Measurements from ENCODE around the gene ZNF385B. TPM values are rescaled to one million over a fixed set of nuclear protein-coding genes. Genes with fewer than 3 reads are reported as not detected.

ZNF385B gene
- total RNA-seq, 4 donors from 2014 or later: 9.7 to 24.9 (median 11.4) TPM

DNA sequence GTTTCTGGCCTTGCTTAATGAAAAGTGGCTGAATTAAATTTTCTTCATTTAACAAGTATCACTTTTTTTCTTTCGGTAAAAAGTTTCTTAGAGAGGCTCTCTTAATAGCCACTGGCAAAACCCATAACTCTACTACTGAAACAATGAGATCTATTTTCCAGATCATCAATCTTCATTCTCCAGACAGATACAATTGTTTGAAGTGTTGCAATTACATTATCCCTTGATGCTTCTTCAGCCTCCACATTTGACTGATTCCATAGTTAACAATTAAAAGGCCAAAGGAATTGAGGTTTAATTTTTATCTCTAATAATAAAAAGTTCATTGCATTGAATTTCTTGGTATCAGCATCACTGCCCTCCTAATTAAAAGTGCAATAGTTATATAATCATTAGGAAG is 176.3 kb downstream of the ZNF385B start:
- no peaks in the 10 kb centered on the region for H3K27me3 ChIP-seq
- ATAC-seq: no peak
- in situ Hi-C loops (cut with MboI; ENCODE audit: low sequenced_read_pairs in 4 of 4) (no loop called here), intact Hi-C loops (cut with DNase I; ENCODE audit: low total_unique reads) (no loop called here)
- no peak for DNase-seq
- TF ChIP-seq, protein P1, sequence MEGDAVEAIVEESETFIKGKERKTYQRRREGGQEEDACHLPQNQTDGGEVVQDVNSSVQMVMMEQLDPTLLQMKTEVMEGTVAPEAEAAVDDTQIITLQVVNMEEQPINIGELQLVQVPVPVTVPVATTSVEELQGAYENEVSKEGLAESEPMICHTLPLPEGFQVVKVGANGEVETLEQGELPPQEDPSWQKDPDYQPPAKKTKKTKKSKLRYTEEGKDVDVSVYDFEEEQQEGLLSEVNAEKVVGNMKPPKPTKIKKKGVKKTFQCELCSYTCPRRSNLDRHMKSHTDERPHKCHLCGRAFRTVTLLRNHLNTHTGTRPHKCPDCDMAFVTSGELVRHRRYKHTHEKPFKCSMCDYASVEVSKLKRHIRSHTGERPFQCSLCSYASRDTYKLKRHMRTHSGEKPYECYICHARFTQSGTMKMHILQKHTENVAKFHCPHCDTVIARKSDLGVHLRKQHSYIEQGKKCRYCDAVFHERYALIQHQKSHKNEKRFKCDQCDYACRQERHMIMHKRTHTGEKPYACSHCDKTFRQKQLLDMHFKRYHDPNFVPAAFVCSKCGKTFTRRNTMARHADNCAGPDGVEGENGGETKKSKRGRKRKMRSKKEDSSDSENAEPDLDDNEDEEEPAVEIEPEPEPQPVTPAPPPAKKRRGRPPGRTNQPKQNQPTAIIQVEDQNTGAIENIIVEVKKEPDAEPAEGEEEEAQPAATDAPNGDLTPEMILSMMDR (IDR thresholded peaks at IDR 0.05 in 4 of 5, conservative IDR thresholded peaks at IDR 0.05 in 1 of 5): no peak
- no peak for TF ChIP-seq POLR2A (IDR thresholded peaks at IDR 0.05)
- no peak overlapping the region for H3K27ac ChIP-seq
- no peak overlapping the region for H3K4me3 ChIP-seq
- no peaks in the 10 kb centered on the region for H3K36me3 ChIP-seq
- no peaks in the 10 kb centered on the region for H3K9me3 ChIP-seq
- no peaks in the 10 kb centered on the region for H3K4me1 ChIP-seq

DNA sequence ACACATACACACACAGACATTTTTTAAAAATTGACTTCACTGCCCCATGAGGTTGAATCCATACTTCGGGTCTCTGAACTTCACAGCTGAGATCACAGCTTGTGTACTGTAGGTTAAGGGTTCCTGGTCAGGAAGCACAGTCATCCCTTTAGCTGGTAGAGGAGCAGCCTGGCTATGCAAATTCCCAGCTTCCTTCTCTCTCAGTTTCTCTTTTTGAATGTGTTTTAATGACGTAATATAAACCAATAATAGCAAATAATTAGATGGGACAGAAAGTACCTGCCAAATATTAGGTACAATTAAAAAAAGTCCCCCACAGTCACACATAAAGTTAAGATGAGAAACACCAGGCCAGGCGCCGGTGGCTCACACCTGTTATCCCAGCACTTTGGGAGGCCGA is 178.7 kb downstream of the ZNF385B start:
- Histone ChIP-seq H3K4me1 (peaks cover 0 to 5% of the 10 kb centered on the region in 2 donors), H3K4me3 (no peak overlapping the region), H3K9me3 (no peaks in the 10 kb centered on the region), H3K36me3 (no peaks in the 10 kb centered on the region), H3K27ac (no peak overlapping the region), H3K27me3 (no peaks in the 10 kb centered on the region)
- TF ChIP-seq POLR2A (IDR thresholded peaks at IDR 0.05): no peak
- TF ChIP-seq, protein P1 (IDR thresholded peaks at IDR 0.05 in 4 of 5, conservative IDR thresholded peaks at IDR 0.05 in 1 of 5): no peak
- in situ Hi-C loops (cut with MboI; ENCODE audit: low sequenced_read_pairs in 4 of 4): no loop called here
- no peak for DNase-seq
- ATAC-seq: no peak
- intact Hi-C loops (cut with DNase I; ENCODE audit: low total_unique reads): no loop called here

DNA sequence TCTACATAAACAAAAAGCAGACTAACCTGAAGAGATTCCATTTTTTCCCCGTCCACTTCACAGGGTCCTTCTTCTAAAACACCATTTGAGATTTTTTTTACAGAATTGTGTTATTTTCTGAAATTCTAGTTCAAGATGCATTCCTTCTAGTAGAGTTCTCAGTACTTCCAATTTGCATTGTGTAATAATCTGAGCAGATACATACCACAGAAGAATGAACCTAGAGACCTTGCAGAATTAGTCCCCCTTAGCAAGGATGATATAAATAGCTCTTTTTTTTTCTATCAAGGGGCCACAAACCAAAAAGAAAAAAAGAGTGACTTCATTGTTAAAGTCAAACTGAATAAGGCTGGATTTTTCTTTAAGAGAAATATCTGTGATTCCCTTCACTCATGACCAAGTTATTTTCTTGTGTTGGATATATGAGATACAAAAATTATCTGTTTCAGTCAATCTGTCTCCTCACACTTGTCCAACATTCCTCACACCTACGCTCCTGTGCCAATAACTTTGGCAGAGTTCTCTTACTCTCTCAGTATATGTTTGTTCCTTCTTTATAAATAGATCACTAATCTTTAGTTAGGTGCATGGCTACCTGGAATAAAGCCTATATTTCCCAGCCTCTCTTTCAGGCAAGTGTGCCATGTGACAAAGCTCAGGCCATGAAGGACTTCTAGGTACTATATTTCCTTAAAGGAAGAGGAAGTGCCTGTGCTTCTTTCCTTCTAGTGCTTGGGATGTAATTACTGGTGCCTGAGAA is 183.5 kb downstream of the ZNF385B start:
- H3K9me3 ChIP-seq: no peaks in the 10 kb centered on the region
- in situ Hi-C loops (cut with MboI; ENCODE audit: low sequenced_read_pairs in 4 of 4) (no loop called here), intact Hi-C loops (cut with DNase I; ENCODE audit: low total_unique reads) (loop anchor here (2.0 kb wide), 1 partner anchor 41 kb away; no protein-coding TSS in a partner anchor)
- H3K36me3 ChIP-seq: no peaks in the 10 kb centered on the region
- no peak for TF ChIP-seq POLR2A (IDR thresholded peaks at IDR 0.05)
- TF ChIP-seq, protein P1 (IDR thresholded peaks at IDR 0.05 in 4 of 5, conservative IDR thresholded peaks at IDR 0.05 in 1 of 5): no peak
- no peaks in the 10 kb centered on the region for H3K27me3 ChIP-seq
- no peak for DNase-seq
- ATAC-seq: peak in 1 of 2 donors; percentile 25
- peak overlapping the region; percentile 64 to 77 (median 68) for H3K27ac ChIP-seq
- H3K4me3 ChIP-seq: no peak overlapping the region
- H3K4me1 ChIP-seq: peaks cover 11 to 21% of the 10 kb centered on the region in 2 donors

DNA sequence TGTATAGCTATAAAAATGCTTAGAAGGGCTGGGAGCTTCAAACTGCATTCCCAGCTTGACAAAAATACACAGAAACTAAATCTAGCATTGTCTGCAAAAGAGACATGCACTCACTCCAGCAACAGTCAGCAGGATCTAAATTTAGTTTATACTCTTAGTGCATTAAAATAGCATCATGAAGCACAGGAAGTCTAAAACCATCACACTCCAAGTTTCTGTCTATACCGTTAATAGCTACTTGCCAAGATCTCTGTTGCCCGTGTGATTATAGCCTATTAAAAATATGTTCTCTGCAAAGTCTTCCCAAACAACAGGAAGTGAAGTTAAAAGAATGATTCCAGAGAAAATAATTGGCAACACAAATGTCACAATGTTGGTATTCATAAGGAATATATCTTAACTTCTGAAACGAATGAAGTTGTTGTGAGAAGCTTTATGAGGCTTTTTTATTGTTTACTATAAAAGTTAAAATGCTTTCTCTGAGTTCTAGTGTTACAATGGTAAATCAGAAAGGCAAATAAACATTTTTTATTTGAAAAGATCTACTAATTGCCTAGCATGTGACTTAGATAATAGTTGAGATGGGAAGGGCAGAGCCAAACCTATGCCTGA is 184.2 kb downstream of the ZNF385B start:
- Histone ChIP-seq H3K27me3 (no peaks in the 10 kb centered on the region), H3K4me3 (no peak overlapping the region), H3K9me3 (no peaks in the 10 kb centered on the region), H3K36me3 (no peaks in the 10 kb centered on the region), H3K4me1 (peaks cover 11 to 21% of the 10 kb centered on the region in 2 donors), H3K27ac (peak overlapping the region; percentile 64 to 77 (median 68))
- DNase-seq: no peak
- peak; percentile 89 to 97 for ATAC-seq
- no peak for TF ChIP-seq POLR2A (IDR thresholded peaks at IDR 0.05)
- TF ChIP-seq, protein P1 (IDR thresholded peaks at IDR 0.05 in 4 of 5, conservative IDR thresholded peaks at IDR 0.05 in 1 of 5): no peak
- in situ Hi-C loops (cut with MboI; ENCODE audit: low sequenced_read_pairs in 4 of 4): no loop called here
- intact Hi-C loops (cut with DNase I; ENCODE audit: low total_unique reads): loop anchor here (2.0 kb wide), 1 partner anchor 40 kb away; no protein-coding TSS in a partner anchor
